Testis (tissue), 3 donors: Measurements from ENCODE around the gene WDR62. TPM values are rescaled to one million over a fixed set of nuclear protein-coding genes. Genes with fewer than 3 reads are reported as not detected.

Experiments
- DNase-seq: peaks from one replicate; pipeline ENCODE4 v3.0.0-alpha.2; 2019
- H3K27ac ChIP-seq, 2 donors: fragments of 200-600 bp; sonication (generic); one replicate each; pipeline ENCODE4 v1.5.1; 2019
- H3K27me3 ChIP-seq: fragments of 200-600 bp; sonication (generic); one replicate; pipeline ENCODE4 v1.5.1; 2019
- H3K36me3 ChIP-seq: fragments of 200-600 bp; sonication (generic); one replicate; pipeline ENCODE4 v1.5.1; 2017; ENCODE audit warnings: low read depth; ENCODE audit errors: missing control alignments
- H3K4me1 ChIP-seq: fragments of 200-600 bp; sonication (generic); one replicate; pipeline ENCODE4 v1.5.1; 2019
- H3K4me3 ChIP-seq, 2 donors: fragments of 200-600 bp; sonication (generic); one replicate each; pipeline ENCODE4 v1.5.1; 2017 to 2019
- H3K9me3 ChIP-seq: fragments of 200-600 bp; sonication (generic); one replicate; pipeline ENCODE4 v1.5.1; 2017
- POLR2A ChIP-seq: fragments of 450-650 bp; IDR thresholded peaks from one replicate; pipeline ENCODE4 v1.6.1; 2017; ENCODE audit warnings: antibody characterized with exemption, mild to moderate bottlenecking, moderate library complexity
- WGBS, 2 donors: methylation state at CpG; one replicate each; pipeline ENCODE4 v1.1.5; 2018; 5-methylcytosine and 5-hydroxymethylcytosine counted together
- intact Hi-C: fragments of 100-400 bp; cut with DNase I; formaldehyde crosslinking; loops from one replicate; pipeline ENCODE4 v1.15.1; 2023; ENCODE audit warnings: low total_unique reads
- polyA plus RNA-seq: library from polyadenylated mRNA; stranded (reverse); fragments of 350-450 nt; fragmentation: Illumina TruSeq; extraction: RNeasy Lipid Tissue Mini Kit (QIAGEN cat#74804); gene quantifications from one replicate; pipeline ENCODE4 v1.2.3, GENCODE V29; 2014; ENCODE audit warnings: low read depth, low replicate concordance; ENCODE audit not compliant: insufficient read depth
- total RNA-seq, 2 donors: library from RNA; depleted of rRNA; stranded (reverse); fragments of >200 nt; gene quantifications; one replicate each; pipeline ENCODE4 v1.2.3, GENCODE V29; 2016
- TF ChIP-seq, protein P1 (sequence below), 3 experiments: fragments of 450-650 bp in 2 of 3; fragments of 200-600 bp in 1 of 3; sonication (generic) in 1 of 3; IDR thresholded peaks; one replicate each; pipeline ENCODE4 v1.5.1; 2016 to 2019; ENCODE audit warnings: antibody characterized with exemption in 3 of 3, mild to moderate bottlenecking in 2 of 3, moderate library complexity in 1 of 3

WDR62 gene
- total and polyA plus RNA-seq, 3 donors from 2014 or later: 72.3 to 178 (median 106) TPM

DNA sequence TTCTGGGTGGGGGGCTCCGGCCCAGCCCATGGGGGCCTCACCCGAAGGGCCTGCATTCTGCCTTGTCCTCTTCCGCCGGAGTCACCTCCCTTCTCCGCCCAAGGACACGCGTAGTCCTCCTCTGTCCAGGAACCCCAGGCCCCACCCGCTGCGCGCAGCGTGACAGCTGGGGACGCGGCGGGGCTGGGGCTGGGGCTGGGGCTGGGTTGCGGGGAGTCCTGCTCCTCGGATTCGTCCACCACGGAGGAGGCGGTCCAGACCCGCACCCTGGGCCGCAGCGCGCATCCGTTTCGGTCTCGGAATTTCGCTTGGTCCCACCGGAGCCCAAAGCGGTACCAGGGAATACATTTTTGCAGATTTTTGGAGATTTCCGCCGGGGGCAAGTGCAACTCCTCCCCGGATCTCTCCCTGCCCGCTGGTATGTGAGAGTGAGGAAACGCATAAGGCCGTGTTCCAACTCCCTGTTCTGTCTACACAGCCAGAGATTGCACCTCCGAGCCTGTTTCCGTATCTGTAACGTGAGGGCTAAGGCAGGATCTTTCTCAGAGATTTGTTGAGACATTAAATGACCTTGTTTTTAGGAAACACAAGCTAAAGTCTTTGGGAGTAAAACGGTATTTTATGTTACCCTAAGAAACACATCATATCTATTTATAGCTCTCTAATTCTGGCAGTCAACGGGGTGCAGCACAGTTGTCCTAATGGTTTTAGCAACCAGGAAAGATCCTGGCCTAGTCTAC, 97.8 kb downstream of the WDR62 start, which contains the start of gene COX7A1:
Gene COX7A1 (minus strand): TSS at position 96 of the 740 bp plus-strand sequence. CDS start 40 bp downstream, at position 56.
- 2 to 21% methylated on average over 14 to 27 of the region's 40 CpGs for WGBS, 2 donors
- H3K4me3 ChIP-seq: peak within 1 kb of the TSS; percentile 61 to 72
- TF ChIP-seq POLR2A: no peak
- TF ChIP-seq, protein P1, sequence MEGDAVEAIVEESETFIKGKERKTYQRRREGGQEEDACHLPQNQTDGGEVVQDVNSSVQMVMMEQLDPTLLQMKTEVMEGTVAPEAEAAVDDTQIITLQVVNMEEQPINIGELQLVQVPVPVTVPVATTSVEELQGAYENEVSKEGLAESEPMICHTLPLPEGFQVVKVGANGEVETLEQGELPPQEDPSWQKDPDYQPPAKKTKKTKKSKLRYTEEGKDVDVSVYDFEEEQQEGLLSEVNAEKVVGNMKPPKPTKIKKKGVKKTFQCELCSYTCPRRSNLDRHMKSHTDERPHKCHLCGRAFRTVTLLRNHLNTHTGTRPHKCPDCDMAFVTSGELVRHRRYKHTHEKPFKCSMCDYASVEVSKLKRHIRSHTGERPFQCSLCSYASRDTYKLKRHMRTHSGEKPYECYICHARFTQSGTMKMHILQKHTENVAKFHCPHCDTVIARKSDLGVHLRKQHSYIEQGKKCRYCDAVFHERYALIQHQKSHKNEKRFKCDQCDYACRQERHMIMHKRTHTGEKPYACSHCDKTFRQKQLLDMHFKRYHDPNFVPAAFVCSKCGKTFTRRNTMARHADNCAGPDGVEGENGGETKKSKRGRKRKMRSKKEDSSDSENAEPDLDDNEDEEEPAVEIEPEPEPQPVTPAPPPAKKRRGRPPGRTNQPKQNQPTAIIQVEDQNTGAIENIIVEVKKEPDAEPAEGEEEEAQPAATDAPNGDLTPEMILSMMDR (IDR thresholded peaks at IDR 0.05): no peak
- peaks cover 14% of the 10 kb centered on the region for H3K4me1 ChIP-seq
- H3K9me3 ChIP-seq: no peaks in the 10 kb centered on the region
- H3K27me3 ChIP-seq: no peaks in the 10 kb centered on the region
- H3K36me3 ChIP-seq: no peaks in the 10 kb centered on the region
- H3K27ac ChIP-seq: peak within 1 kb of the TSS; percentile 92 to 96
- DNase-seq: peak; percentile 77
- intact Hi-C loops: no loop called here

DNA sequence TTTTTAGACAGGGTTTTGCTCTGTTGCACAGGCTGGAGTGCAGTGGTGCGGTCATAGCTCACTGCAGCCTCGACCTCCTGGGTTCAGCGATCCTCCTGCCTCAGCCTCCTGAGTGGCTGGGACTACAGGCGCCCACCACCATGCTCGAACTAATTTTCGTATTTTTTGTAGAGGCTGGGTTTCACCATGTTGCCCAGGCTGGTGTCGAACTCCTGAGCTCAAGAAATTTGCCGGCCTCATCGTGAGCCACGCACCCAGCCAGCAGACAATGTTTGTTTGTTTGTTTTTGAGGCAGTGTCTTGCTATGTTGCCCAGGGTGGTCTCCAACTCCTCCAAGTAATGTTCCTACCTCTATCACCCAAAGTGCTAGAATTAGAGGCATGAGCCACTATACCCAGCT, 98.4 kb downstream of the WDR62 start:
- Histone ChIP-seq H3K27ac (peak overlapping the region; percentile 92 to 96), H3K4me1 (peaks cover 14% of the 10 kb centered on the region), H3K27me3 (no peaks in the 10 kb centered on the region), H3K36me3 (no peaks in the 10 kb centered on the region), H3K9me3 (no peaks in the 10 kb centered on the region), H3K4me3 (peak overlapping the region in 1 of 2 donors; percentile 72)
- intact Hi-C loops: no loop called here
- TF ChIP-seq POLR2A: no peak
- TF ChIP-seq, protein P1 (IDR thresholded peaks at IDR 0.05): no peak
- WGBS, 2 donors: 74 to 83% methylated on average over 10 of the region's 10 CpGs
- DNase-seq: no peak

Other genes with a start within 250 kb of the WDR62 start
- 1 to 10 TPM in 1 of 2 donors, under 1 TPM in 1; 0.99 to 1.3 TPM for gene PRODH2, start 242.1 kb upstream of the WDR62 start, total RNA-seq
- 2.7 TPM for gene PRODH2, start 242.1 kb upstream of the WDR62 start, polyA plus RNA-seq
- gene NPHS1, start 202.4 kb upstream of the WDR62 start, total RNA-seq: 1 to 10 TPM; 1.8 to 2.7 TPM
- gene NPHS1, start 202.4 kb upstream of the WDR62 start, polyA plus RNA-seq: 3.8 TPM
- under 1 TPM; 0.56 to 0.87 TPM for gene KIRREL2, start 198.0 kb upstream of the WDR62 start, total RNA-seq
- 0.84 TPM for gene KIRREL2, start 198.0 kb upstream of the WDR62 start, polyA plus RNA-seq
- gene APLP1, start 186.3 kb upstream of the WDR62 start, total RNA-seq: 10 to 100 TPM; 45.7 to 54.3 TPM
- 37.9 TPM for gene APLP1, start 186.3 kb upstream of the WDR62 start, polyA plus RNA-seq
- 1 to 10 TPM; 3.8 to 6.0 TPM for gene NFKBID, start 154.4 kb upstream of the WDR62 start, total RNA-seq
- 2.8 TPM for gene NFKBID, start 154.4 kb upstream of the WDR62 start, polyA plus RNA-seq
- 1 to 10 TPM in 1 of 2 donors, under 1 TPM in 1; 0.87 to 3.5 TPM for gene HCST, start 152.4 kb upstream of the WDR62 start, total RNA-seq
- 16.8 TPM for gene HCST, start 152.4 kb upstream of the WDR62 start, polyA plus RNA-seq
- 10 to 100 TPM in 1 of 2 donors, 1 to 10 TPM in 1; 2.9 to 21.7 TPM for gene TYROBP, start 146.6 kb upstream of the WDR62 start, total RNA-seq
- gene TYROBP, start 146.6 kb upstream of the WDR62 start, polyA plus RNA-seq: 77.5 TPM
- 10 to 100 TPM; 27.6 to 31.7 TPM for gene LRFN3, start 118.5 kb upstream of the WDR62 start, total RNA-seq
- 12.7 TPM for gene LRFN3, start 118.5 kb upstream of the WDR62 start, polyA plus RNA-seq
- gene SDHAF1, start 59.7 kb upstream of the WDR62 start, total RNA-seq: 10 to 100 TPM; 40.6 to 55.0 TPM
- 13.0 TPM for gene SDHAF1, start 59.7 kb upstream of the WDR62 start, polyA plus RNA-seq
- gene SYNE4, start 46.1 kb upstream of the WDR62 start, total RNA-seq: 1 to 10 TPM in 1 of 2 donors, under 1 TPM in 1; 0.68 to 1.3 TPM
- gene SYNE4, start 46.1 kb upstream of the WDR62 start, polyA plus RNA-seq: 1.8 TPM
- 10 to 100 TPM; 22.8 to 26.3 TPM for gene ALKBH6, start 40.7 kb upstream of the WDR62 start, total RNA-seq
- 11.9 TPM for gene ALKBH6, start 40.7 kb upstream of the WDR62 start, polyA plus RNA-seq
- gene CLIP3, start 22.0 kb upstream of the WDR62 start, total RNA-seq: 10 to 100 TPM; 20.7 to 24.2 TPM
- gene CLIP3, start 22.0 kb upstream of the WDR62 start, polyA plus RNA-seq: 18.2 TPM
- 10 to 100 TPM; 25.0 to 34.2 TPM for gene THAP8, start 612 bp upstream of the WDR62 start, total RNA-seq
- 25.8 TPM for gene THAP8, start 612 bp upstream of the WDR62 start, polyA plus RNA-seq
- 1 to 10 TPM; 3.3 to 3.4 TPM for gene OVOL3, start 56.2 kb downstream of the WDR62 start, total RNA-seq
- gene OVOL3, start 56.2 kb downstream of the WDR62 start, polyA plus RNA-seq: 2.6 TPM
- gene POLR2I, start 60.0 kb downstream of the WDR62 start, total RNA-seq: 100 to 1,000 TPM; 106 to 116 TPM
- gene POLR2I, start 60.0 kb downstream of the WDR62 start, polyA plus RNA-seq: 307 TPM
- gene TBCB, start 60.6 kb downstream of the WDR62 start, total RNA-seq: 100 to 1,000 TPM; 177 to 226 TPM
- gene TBCB, start 60.6 kb downstream of the WDR62 start, polyA plus RNA-seq: 195 TPM
- 100 to 1,000 TPM; 147 to 190 TPM for gene CAPNS1, start 85.2 kb downstream of the WDR62 start, total RNA-seq
- gene CAPNS1, start 85.2 kb downstream of the WDR62 start, polyA plus RNA-seq: 957 TPM
- 1 to 10 TPM in 1 of 2 donors, under 1 TPM in 1; 0.79 to 4.8 TPM for gene COX7A1, start 97.5 kb downstream of the WDR62 start, total RNA-seq
- gene COX7A1, start 97.5 kb downstream of the WDR62 start, polyA plus RNA-seq: 25.4 TPM
- gene ZNF565, start 159.8 kb downstream of the WDR62 start, total RNA-seq: 10 to 100 TPM in 1 of 2 donors, 1 to 10 TPM in 1; 7.7 to 10.3 TPM
- 11.6 TPM for gene ZNF565, start 159.8 kb downstream of the WDR62 start, polyA plus RNA-seq
- gene ZNF146, start 160.2 kb downstream of the WDR62 start, total RNA-seq: 10 to 100 TPM; 37.1 to 40.4 TPM
- 12.9 TPM for gene ZNF146, start 160.2 kb downstream of the WDR62 start, polyA plus RNA-seq